HepG2 (cell line): ENCODE results near the gene BSG. TPM values are rescaled to one million over a fixed set of nuclear protein-coding genes. Genes with fewer than 3 reads are reported as not detected.

Experiments used
- ATAC-seq: fragments of 200-7000 bp; cut with Tn5 transposase; 3 replicates; pipeline ENCODE4 v1.9.1; 2020; ENCODE audit warnings: mild to moderate bottlenecking, moderate library complexity
- BruUV-seq: library from RNA; stranded (reverse); fragments of 400-500 nt; replicated peaks from 2 replicates; lab custom pipeline; 2021; lab: Mats Ljungman, UMichigan
- CTCF ChIA-PET: fragments of 300-600 bp; formaldehyde crosslinking; extraction: SDS; loops from one replicate; lab custom pipeline; 2021; ENCODE audit warnings: low total read pairs, inconsistent platforms, low intra/inter-chr PET ratio; lab: Yijun Ruan, JAX
- POLR2A ChIA-PET: fragments of 350-600 bp; sonication (Branson Sonifier 250); formaldehyde crosslinking; loops from one replicate; lab custom pipeline; 2020; ENCODE audit warnings: antibody characterized with exemption, inconsistent platforms; lab: Yijun Ruan, JAX
- DNase-seq: peaks from one replicate; pipeline ENCODE4 v3.0.0-alpha.2; 2015; ENCODE audit warnings: low spot score
- FAIRE-seq: peaks from 3 replicates; lab custom pipeline; 2011; peaks lifted over from hg19 to GRCh38; lab: Jason Lieb, UNC
- H2AFZ ChIP-seq: one replicate; pipeline ENCODE4 v1.6.1; 2011; ENCODE audit warnings: low read length, inconsistent platforms
- H3K27ac ChIP-seq: fragments of 300-600 bp; 3 replicates; pipeline ENCODE4 v1.8.0; 2011; ENCODE audit warnings: mixed run types, mild to moderate bottlenecking, mixed read lengths, low read length, inconsistent platforms; ENCODE audit not compliant: insufficient read depth; ENCODE audit errors: extremely low read length
- H3K27me3 ChIP-seq, 2 experiments: fragments of 200-600 bp in 1 of 2; 2 replicates in 1 of 2; 3 replicates in 1 of 2; pipeline versions ENCODE4 v1.6.0 to v1.8.0; 2011; ENCODE audit warnings: low read length in 2 of 2, mild to moderate bottlenecking in 2 of 2, moderate library complexity in 2 of 2, inconsistent platforms in 1 of 2; ENCODE audit not compliant: insufficient read depth in 2 of 2, control insufficient read depth in 1 of 2
- H3K36me3 ChIP-seq, 2 experiments: fragments of 200-600 bp in 1 of 2; replicated peaks in 1 of 2; 2 replicates in 1 of 2; 3 replicates in 1 of 2; pipeline versions ENCODE4 v1.5.1 to v1.8.0; 2011; ENCODE audit warnings: low read length in 2 of 2, inconsistent platforms in 1 of 2; ENCODE audit not compliant: insufficient read depth in 2 of 2, control insufficient read depth in 1 of 2
- H3K4me1 ChIP-seq: 2 replicates; pipeline ENCODE4 v1.5.1; 2012; ENCODE audit warnings: low read length, inconsistent platforms; ENCODE audit not compliant: insufficient read depth
- H3K4me2 ChIP-seq: 2 replicates; pipeline ENCODE4 v1.6.0; 2011; ENCODE audit warnings: low read depth, low read length, inconsistent platforms
- H3K4me3 ChIP-seq, 3 experiments: fragments of 200-600 bp in 1 of 3; sonication (generic), shearing (Covaris generic) in 1 of 3; replicated peaks in 1 of 3; 2 replicates each; pipeline ENCODE4 v1.5.1; 2011 to 2016; ENCODE audit warnings: low read length in 3 of 3, inconsistent platforms in 2 of 3, low read depth in 2 of 3, mild to moderate bottlenecking in 2 of 3, control low read depth in 1 of 3, mixed read lengths in 1 of 3; ENCODE audit not compliant: insufficient read depth in 1 of 3
- H3K79me2 ChIP-seq: one replicate; pipeline ENCODE4 v1.6.1; 2011; ENCODE audit warnings: low read length, inconsistent platforms; ENCODE audit not compliant: insufficient read depth
- H3K9ac ChIP-seq: 2 replicates; pipeline ENCODE4 v1.6.0; 2011; ENCODE audit warnings: mild to moderate bottlenecking, low read depth, low read length, inconsistent platforms; ENCODE audit not compliant: insufficient read depth
- H3K9me3 ChIP-seq: 2 replicates; pipeline ENCODE4 v1.5.1; 2012; ENCODE audit warnings: mild to moderate bottlenecking, low read length
- H4K20me1 ChIP-seq: 2 replicates; pipeline ENCODE4 v1.6.0; 2011; ENCODE audit warnings: inconsistent platforms, mild to moderate bottlenecking, low read length, moderate library complexity; ENCODE audit not compliant: insufficient read depth
- ARNT2 ChIP-seq: sonication (generic); formaldehyde crosslinking; IDR thresholded peaks from 2 replicates; pipeline ENCODE4 v1.8.0; 2022; ENCODE audit warnings: mild to moderate bottlenecking, low read depth, missing genetic modification reagents, moderate library complexity
- ATF3 ChIP-seq: sonication (generic); formaldehyde crosslinking; IDR thresholded peaks from 2 replicates; pipeline ENCODE4 v1.4.0; 2020; ENCODE audit warnings: missing genetic modification reagents
- ESRRA ChIP-seq: sonication (generic); formaldehyde crosslinking; IDR thresholded peaks from 2 replicates; pipeline ENCODE4 v1.5.1; 2020; ENCODE audit warnings: mild to moderate bottlenecking, low read depth, missing genetic modification reagents
- ETV5 ChIP-seq: IDR thresholded peaks from 2 replicates; pipeline ENCODE4 v1.6.1; 2018; ENCODE audit warnings: missing biosample characterization, missing genetic modification reagents, inconsistent platforms, borderline replicate concordance
- HHEX ChIP-seq: IDR thresholded peaks from 2 replicates; pipeline ENCODE4 v1.6.1; 2016; ENCODE audit warnings: control low read depth
- HMG20B ChIP-seq: conservative IDR thresholded peaks from 2 replicates; pipeline ENCODE4 v1.6.1; 2016; ENCODE audit warnings: missing genetic modification reagents, missing compliant biosample characterization
- ISL2 ChIP-seq: sonication (generic); formaldehyde crosslinking; IDR thresholded peaks from 2 replicates; pipeline ENCODE4 v1.5.0; 2020; ENCODE audit warnings: missing genetic modification reagents
- MXD4 ChIP-seq: IDR thresholded peaks from 2 replicates; pipeline ENCODE4 v1.6.1; 2016; ENCODE audit warnings: mild to moderate bottlenecking, missing biosample characterization, missing genetic modification reagents
- PHF20 ChIP-seq: sonication (generic); formaldehyde crosslinking; IDR thresholded peaks from 2 replicates; pipeline ENCODE4 v1.5.0; 2020; ENCODE audit warnings: mild to moderate bottlenecking, missing genetic modification reagents
- ZNF501 ChIP-seq: sonication (generic); formaldehyde crosslinking; IDR thresholded peaks from 2 replicates; pipeline ENCODE4 v1.5.1; 2020; ENCODE audit warnings: mild to moderate bottlenecking, moderate library complexity, missing genetic modification reagents
- ZNF615 ChIP-seq: sonication (generic); formaldehyde crosslinking; IDR thresholded peaks from 2 replicates; pipeline ENCODE4 v1.5.0; 2020; ENCODE audit warnings: mild to moderate bottlenecking, missing genetic modification reagents, borderline replicate concordance
- ZNF660 ChIP-seq: sonication (generic); formaldehyde crosslinking; IDR thresholded peaks from 2 replicates; pipeline ENCODE4 v1.5.1; 2020; ENCODE audit warnings: mild to moderate bottlenecking, low read depth, missing genetic modification reagents, borderline replicate concordance
- WGBS: methylation state at CpG from one replicate; pipeline ENCODE4 v1.1.6; 2017; ENCODE audit warnings: low lambda C conversion rate; 5-methylcytosine and 5-hydroxymethylcytosine counted together
- in situ Hi-C: cut with HindIII; loops from 2 replicates; pipeline ENCODE4 v1.10.0; 2017; ENCODE audit warnings: low pct_unique_long_range_greater_than_20kb; ENCODE audit not compliant: extremely low pct_ligation_motif_present
- intact Hi-C: fragments of 100-400 bp; cut with micrococcal nuclease; formaldehyde crosslinking; loops from one replicate; pipeline ENCODE4 v1.10.0; 2022; ENCODE audit not compliant: unreplicated experiment
- polyA plus RNA-seq, 8 experiments: library from polyadenylated mRNA; depleted of rRNA in 3 of 8; stranded (reverse) in 7 of 8; unstranded in 1 of 8; fragments of >200 nt; fragmentation: Illumina TruSeq in 4 of 8; extraction: Trizol in 4 of 8; gene quantifications; 2 replicates each; pipeline versions ENCODE4 v1.2.1 to v1.2.3, GENCODE V29; 2011 to 2016; ENCODE audit warnings: low read depth in 4 of 8, missing spikeins in 1 of 8, mixed read lengths in 1 of 8; ENCODE audit not compliant: insufficient read depth in 1 of 8
- total RNA-seq, 5 experiments: library from RNA; depleted of rRNA; stranded (reverse); fragments of >200 nt; fragmentation: Illumina TruSeq; extraction: Trizol; gene quantifications; 2 replicates each; pipeline ENCODE4 v1.2.3, GENCODE V29; 2016; ENCODE audit warnings: low read depth in 1 of 5
- TF ChIP-seq, protein P1 (sequence below): sonication (generic); formaldehyde crosslinking; IDR thresholded peaks from 2 replicates; pipeline ENCODE4 v1.4.0; 2020; ENCODE audit warnings: mild to moderate bottlenecking, missing genetic modification reagents
- TF ChIP-seq, protein P2 (sequence below): sonication (generic); formaldehyde crosslinking; IDR thresholded peaks from 2 replicates; pipeline ENCODE4 v1.4.0; 2020; ENCODE audit warnings: low read depth, mild to moderate bottlenecking, missing genetic modification reagents
- TF ChIP-seq, protein P3 (sequence below): sonication (generic); formaldehyde crosslinking; IDR thresholded peaks from 2 replicates; pipeline ENCODE4 v1.4.0; 2020; ENCODE audit warnings: missing genetic modification reagents, borderline replicate concordance

BSG gene
- total and polyA plus RNA-seq, 2 of the 13 experiments (the other 11 are each of a cell fraction or from before 2014, with no cell fraction given): 309 to 754 TPM

DNA sequence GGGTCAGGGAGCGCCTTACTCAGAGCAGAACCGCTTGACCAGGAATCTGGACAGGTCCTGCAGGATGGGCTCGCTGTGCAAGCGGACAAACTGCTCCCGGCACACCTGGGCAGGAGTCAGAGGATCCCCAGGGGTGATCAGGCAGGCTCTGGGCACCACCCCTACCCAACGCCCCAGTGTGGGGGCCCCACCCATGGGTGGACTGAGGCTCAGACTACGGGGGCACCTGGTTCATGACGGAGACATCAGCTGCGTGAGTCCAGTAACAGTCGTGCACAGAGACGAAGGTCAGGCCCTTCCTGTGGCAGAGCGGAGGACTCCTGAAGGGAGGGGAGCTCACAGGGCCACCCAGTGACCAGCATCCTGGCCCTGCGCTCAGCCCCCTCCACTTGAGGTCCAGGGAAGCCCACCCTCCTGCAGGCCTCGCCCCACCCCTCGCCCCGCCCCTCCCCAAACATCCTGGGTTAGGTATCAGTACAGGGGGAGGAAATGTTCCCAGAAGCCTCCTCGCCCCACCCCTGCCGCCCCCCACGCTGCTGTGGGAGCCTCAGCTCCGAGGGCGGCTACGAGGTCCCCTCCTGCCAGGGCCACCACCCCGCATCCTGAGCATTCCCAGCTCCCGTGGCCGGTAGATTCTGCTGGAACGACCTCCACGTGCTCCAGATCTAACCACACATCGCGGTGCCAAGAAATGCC is 45.3 kb downstream of the BSG start:
- ATAC-seq (peak; percentile 8; the same call in 1 of the 3 replicates), DNase-seq (no peak), FAIRE-seq (no peak)
- H3K9ac ChIP-seq: no peak overlapping the region
- CTCF ChIA-PET: no interaction called here
- H3K79me2 ChIP-seq: no peaks in the 10 kb centered on the region
- 97% methylated on average over 14 of the region's 29 CpGs for WGBS
- intact Hi-C loops (no loop called here), in situ Hi-C loops (no loop called here)
- no peak overlapping the region for H3K27ac ChIP-seq
- no peaks in the 10 kb centered on the region for H3K4me1 ChIP-seq
- no peak overlapping the region for H3K4me3 ChIP-seq
- TF ChIP-seq ZNF501 (CRISPR knock-in tag) (no peak), HHEX (CRISPR knock-in tag) (no peak), ZNF660 (CRISPR knock-in tag) (no peak), ISL2 (CRISPR knock-in tag) (no peak), ETV5 (CRISPR knock-in tag) (no peak), ATF3 (CRISPR knock-in tag) (no peak), HMG20B (no peak), ESRRA (no peak), ARNT2 (CRISPR knock-in tag) (no peak), ZNF615 (no peak), PHF20 (CRISPR knock-in tag) (no peak), MXD4 (CRISPR knock-in tag) (no peak)
- TF ChIP-seq, protein P1, sequence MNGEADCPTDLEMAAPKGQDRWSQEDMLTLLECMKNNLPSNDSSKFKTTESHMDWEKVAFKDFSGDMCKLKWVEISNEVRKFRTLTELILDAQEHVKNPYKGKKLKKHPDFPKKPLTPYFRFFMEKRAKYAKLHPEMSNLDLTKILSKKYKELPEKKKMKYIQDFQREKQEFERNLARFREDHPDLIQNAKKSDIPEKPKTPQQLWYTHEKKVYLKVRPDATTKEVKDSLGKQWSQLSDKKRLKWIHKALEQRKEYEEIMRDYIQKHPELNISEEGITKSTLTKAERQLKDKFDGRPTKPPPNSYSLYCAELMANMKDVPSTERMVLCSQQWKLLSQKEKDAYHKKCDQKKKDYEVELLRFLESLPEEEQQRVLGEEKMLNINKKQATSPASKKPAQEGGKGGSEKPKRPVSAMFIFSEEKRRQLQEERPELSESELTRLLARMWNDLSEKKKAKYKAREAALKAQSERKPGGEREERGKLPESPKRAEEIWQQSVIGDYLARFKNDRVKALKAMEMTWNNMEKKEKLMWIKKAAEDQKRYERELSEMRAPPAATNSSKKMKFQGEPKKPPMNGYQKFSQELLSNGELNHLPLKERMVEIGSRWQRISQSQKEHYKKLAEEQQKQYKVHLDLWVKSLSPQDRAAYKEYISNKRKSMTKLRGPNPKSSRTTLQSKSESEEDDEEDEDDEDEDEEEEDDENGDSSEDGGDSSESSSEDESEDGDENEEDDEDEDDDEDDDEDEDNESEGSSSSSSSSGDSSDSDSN (CRISPR knock-in tag): no peak
- TF ChIP-seq, protein P2, sequence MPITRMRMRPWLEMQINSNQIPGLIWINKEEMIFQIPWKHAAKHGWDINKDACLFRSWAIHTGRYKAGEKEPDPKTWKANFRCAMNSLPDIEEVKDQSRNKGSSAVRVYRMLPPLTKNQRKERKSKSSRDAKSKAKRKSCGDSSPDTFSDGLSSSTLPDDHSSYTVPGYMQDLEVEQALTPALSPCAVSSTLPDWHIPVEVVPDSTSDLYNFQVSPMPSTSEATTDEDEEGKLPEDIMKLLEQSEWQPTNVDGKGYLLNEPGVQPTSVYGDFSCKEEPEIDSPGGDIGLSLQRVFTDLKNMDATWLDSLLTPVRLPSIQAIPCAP (CRISPR knock-in tag): no peak
- TF ChIP-seq, protein P3, sequence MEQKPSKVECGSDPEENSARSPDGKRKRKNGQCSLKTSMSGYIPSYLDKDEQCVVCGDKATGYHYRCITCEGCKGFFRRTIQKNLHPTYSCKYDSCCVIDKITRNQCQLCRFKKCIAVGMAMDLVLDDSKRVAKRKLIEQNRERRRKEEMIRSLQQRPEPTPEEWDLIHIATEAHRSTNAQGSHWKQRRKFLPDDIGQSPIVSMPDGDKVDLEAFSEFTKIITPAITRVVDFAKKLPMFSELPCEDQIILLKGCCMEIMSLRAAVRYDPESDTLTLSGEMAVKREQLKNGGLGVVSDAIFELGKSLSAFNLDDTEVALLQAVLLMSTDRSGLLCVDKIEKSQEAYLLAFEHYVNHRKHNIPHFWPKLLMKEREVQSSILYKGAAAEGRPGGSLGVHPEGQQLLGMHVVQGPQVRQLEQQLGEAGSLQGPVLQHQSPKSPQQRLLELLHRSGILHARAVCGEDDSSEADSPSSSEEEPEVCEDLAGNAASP (CRISPR knock-in tag): no peak
- no TSS peak for BruUV-seq
- no peaks in the 10 kb centered on the region for H4K20me1 ChIP-seq
- no peaks in the 10 kb centered on the region for H3K9me3 ChIP-seq
- peaks cover 9 to 25% of the 10 kb centered on the region in 2 experiments; a peak in 4 of 5 replicates for H3K36me3 ChIP-seq
- no peaks in the 10 kb centered on the region for H3K27me3 ChIP-seq
- POLR2A ChIA-PET: interaction anchor here (0.6 kb wide), 1 partner anchor 101 kb away, joined by 3 read pairs; no protein-coding TSS in a partner anchor
- H2AFZ ChIP-seq: no peak overlapping the region
- H3K4me2 ChIP-seq: no peak overlapping the region
